ENCODE data around the gene RASA3.

RASA3 gene

DNA sequence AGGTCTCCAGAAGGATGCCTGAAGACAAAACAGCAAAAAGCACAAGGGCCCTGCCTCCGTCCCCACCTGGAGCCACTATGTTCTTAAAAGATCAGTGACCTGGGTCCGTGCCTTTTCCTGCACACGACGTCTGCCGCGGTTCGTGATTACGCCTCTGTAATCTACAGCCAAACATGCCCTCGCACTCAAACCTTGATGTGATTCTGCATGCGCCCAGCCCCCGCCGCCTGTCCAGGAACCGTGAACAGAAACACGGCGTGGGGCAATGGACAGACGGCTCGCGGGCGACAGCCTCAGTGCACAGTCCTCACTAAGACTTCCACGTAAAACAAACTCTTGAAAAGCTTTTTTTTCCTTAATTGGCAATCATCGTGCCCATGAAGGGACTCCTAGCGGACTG lies 174.1 kb downstream of the RASA3 start:
- DNase-seq: no peak

DNA sequence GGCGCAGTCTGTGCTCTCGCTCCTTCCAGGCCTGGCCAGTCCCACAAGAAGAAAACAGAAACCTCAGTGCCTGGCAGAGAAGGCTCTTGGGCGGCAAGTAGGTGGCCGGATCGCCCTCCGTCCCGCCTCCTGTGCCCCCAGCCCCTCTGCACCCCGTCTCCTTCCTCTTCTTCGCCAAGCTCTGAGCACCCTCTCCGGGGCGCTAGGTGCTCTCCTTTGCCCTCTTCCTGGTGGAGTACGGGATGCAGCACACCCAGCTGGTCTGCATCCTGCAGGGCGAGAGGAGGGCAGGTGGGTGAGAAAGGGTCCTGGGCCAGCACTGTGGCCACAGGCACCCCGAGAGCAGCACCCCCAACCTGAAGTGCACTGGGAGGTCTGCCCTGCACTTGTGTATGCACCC lies 175.9 kb downstream of the RASA3 start:
- no peak for DNase-seq

GRCh38 chr13:113955691-113956090 lies 176.7 kb downstream of the RASA3 start:
- no peak for DNase-seq

GRCh38 chr13:113955235-113955634 lies 177.2 kb downstream of the RASA3 start:
- DNase-seq: no peak

GRCh38 chr13:113954046-113954835 lies 178.2 kb downstream of the RASA3 start:
- DNase-seq: no peak

GRCh38 chr13:113953561-113953960 lies 178.9 kb downstream of the RASA3 start:
- DNase-seq: no peak

GRCh38 chr13:113952983-113953520 lies 179.4 kb downstream of the RASA3 start:
- DNase-seq: no peak

DNA sequence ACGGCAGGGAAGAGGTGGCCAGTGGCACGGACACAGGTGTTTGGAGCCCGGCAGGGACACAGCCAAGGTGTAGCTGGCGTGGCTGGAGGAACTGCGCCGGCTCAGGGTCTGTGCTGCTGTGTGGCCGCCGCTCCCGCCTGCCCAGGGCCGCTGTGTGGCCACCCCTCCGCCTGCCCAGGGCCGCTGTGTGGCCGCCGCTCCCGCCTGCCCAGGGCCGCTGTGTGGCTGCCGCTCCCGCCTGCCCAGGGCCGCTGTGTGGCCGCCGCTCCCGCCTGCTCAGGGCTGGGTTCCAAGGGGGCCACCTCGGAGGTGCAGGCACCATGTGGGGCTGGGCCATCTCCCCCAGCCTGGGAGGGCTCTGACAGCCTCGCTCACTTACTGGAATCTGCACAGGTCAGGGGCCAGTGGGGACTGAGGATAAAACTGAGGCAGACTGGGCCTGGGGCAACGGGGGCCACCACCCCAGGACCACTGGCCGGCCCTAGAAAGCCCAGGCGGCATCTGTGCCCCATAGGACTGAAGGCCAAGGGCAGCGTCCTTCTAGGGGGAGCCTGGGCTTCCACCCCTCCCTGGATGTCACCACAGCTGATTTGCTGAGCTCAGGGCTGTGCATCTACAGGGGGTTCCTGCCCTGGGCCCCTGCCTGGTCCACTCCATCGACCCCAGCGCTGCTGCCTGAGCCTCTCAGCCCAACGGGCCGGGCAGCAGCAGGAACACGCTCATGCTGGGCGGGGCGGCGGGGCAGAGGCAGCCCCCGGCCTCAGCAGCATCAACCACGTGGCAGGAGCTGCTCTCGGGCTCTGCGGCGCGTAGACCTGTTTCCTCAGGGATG lies 180.1 kb downstream of the RASA3 start:
- DNase-seq: no peak

GRCh38 chr13:113951246-113951999 lies 181.0 kb downstream of the RASA3 start:
- peak; percentile 51 to 56 for DNase-seq

- DNase-seq: no peak
Measured at GRCh38 chr13:113950451-113951245, 181.8 kb downstream of the RASA3 start.

DNA sequence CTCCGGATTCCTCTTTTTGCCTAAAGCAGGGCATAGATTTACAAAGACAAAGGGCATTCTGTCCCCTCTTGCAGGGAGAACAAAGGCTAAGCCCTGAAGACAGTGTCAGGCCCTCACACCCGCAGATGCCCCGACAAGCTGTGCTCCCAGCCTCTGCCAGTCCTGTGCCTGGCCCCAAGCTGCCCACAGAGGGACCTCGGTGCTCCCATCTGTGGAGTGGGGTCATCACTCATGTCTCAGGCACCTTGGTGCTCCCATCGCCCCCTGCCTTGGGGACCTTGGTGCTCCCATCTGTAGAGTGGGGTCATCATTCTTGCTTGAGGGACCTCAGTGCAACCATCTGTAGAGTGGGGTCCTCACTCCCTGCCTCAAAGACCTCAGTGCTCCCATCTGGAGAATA lies 182.9 kb downstream of the RASA3 start:
- DNase-seq: no peak

- no peak for DNase-seq
Measured at GRCh38 chr13:113948034-113948742, 184.2 kb downstream of the RASA3 start.

DNA sequence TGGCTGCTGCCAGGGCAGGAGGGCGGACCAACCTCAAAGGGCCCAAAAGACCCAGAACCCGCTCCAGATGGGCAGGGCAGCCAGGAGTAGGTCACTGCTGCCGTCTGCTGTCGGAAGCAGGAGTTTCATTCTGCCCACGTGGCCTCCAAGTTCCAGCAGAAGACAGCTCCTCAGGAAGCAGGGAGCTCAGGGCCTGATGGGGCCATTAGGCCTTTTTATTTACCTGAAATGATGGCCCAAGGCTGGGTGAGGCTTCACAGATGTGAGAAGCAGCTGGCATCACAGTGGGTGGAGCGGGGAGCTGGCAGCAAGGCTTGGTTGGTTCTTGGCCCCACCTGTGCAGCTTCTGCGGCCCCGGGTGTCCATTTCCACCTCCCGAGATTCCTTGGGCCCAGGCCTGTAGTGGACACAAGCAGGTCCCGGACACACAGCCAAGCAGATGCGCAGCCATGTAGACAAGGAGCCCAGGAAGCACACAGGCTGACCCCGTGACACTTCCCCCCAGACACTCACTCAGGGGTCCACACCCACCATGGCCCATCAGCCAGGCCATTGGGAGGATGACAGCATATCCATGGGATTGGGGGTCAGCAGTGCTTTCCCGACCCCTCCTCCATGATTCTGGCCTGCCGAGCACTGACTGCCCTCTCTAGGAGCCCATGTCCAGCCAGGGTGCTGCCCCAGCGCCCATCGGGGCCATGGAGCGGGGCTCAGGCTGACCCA lies 185.0 kb downstream of the RASA3 start:
- DNase-seq: no peak

GRCh38 chr13:113946409-113947181 lies 185.8 kb downstream of the RASA3 start:
- DNase-seq: no peak

DNA sequence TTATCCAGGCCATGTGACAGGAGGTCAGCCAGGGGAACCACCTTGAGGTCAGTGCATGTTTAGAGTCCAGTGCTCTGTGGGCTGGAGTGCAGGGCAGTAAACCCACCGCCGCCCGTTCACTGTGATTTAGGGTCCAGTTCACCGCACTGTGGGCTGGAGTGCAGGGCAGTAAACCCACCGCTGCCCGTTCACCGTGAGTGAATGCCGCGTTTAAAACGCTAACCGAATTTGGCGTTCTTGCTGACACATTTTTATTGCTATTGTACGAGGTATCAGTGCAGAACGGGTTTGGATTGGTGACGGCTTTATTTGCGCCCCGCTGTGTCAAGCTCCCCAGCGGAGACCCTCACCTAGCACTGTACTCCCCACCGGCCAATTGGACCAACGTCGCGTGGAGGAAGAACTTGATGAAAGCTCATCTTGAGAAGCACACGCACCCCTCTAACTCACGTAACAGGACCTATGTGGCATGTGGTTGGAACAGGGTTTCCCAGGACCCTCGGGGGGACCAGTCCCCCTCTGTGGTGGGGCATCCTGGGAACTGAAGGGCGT lies 186.5 kb downstream of the RASA3 start:
- no peak for DNase-seq

DNA sequence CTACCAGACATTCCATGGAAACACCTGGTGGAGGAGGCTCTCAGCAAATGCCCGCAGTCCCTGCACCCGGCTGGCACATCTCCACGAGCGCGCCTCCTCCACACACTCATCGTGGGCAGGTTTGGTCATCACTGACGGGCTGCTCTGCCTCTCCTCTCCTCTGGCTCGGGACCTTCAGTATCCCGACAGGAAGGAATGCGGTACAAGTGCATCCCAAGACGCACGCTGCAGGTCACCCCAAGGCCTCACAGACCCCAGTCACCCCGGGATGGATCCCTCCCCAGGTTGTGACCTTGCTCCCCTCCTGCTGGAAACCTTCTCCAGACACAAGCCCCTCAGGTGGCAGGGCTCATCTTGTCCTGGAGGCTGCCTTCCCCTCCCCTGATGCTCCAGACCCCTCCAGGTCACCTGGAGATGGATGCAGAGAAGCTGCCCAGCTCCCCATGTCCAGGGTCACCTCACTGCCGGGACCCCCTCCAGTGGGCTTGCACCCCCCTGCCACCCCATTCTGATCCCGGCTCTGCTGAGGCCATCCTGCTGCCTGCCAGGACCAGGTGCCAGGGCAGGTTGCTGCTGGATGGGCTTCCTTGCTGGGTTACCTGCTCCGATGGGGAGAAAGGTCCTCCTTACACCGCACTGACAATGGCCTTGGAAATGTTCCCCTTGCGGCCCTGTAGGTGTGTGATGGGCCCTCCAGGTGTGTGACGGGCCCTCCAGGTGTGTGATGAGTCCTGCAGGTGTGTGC lies 188.4 kb downstream of the RASA3 start:
- no peak for DNase-seq

- no peak for DNase-seq
Measured at GRCh38 chr13:113942591-113943103, 189.8 kb downstream of the RASA3 start.

- no peak for DNase-seq
Measured at GRCh38 chr13:113941571-113942191, 190.7 kb downstream of the RASA3 start.

Measured in stimulated activated CD4-positive, alpha-beta T cell treated with anti-CD3 and anti-CD28 coated beads, Interleukin-2, amount 100 ng/mL, for 48 hours (primary cell).